ENCODE measurements around the gene FRMD6.

Gene FRMD6

GRCh38 chr14:51660741-51661140, 9.0 kb downstream of the FRMD6 start:
- FAIRE-seq: no peak
- no peak for DNase-seq (ENCODE audit: extremely low spot score, insufficient read length, low read depth)

- no peak for DNase-seq (ENCODE audit: extremely low spot score, insufficient read length, low read depth)
- FAIRE-seq: no peak
These were observed 9.8 kb downstream of the FRMD6 start for GRCh38 chr14:51661504-51661903.

GRCh38 chr14:51663783-51664326, 12.1 kb downstream of the FRMD6 start:
- no peak for FAIRE-seq
- DNase-seq (ENCODE audit: extremely low spot score, insufficient read length, low read depth): no peak

GRCh38 chr14:51666070-51666469, 14.4 kb downstream of the FRMD6 start:
- FAIRE-seq (no peak), DNase-seq (ENCODE audit: extremely low spot score, insufficient read length, low read depth) (no peak)

- DNase-seq (ENCODE audit: extremely low spot score, insufficient read length, low read depth) (no peak), FAIRE-seq (no peak)
These were observed 15.1 kb downstream of the FRMD6 start for GRCh38 chr14:51666826-51667225.

GRCh38 chr14:51668870-51669269, 17.2 kb downstream of the FRMD6 start:
- no peak for FAIRE-seq
- DNase-seq (ENCODE audit: extremely low spot score, insufficient read length, low read depth): no peak

- DNase-seq (ENCODE audit: extremely low spot score, insufficient read length, low read depth): no peak
- FAIRE-seq: no peak
These were observed 22.7 kb downstream of the FRMD6 start for GRCh38 chr14:51674294-51675002.

GRCh38 chr14:51676549-51676948, 24.8 kb downstream of the FRMD6 start:
- FAIRE-seq: no peak
- DNase-seq (ENCODE audit: extremely low spot score, insufficient read length, low read depth): no peak

GRCh38 chr14:51677266-51677665, 25.6 kb downstream of the FRMD6 start:
- no peak for FAIRE-seq
- DNase-seq (ENCODE audit: extremely low spot score, insufficient read length, low read depth): no peak

- FAIRE-seq (no peak), DNase-seq (ENCODE audit: extremely low spot score, insufficient read length, low read depth) (no peak)
These were observed 26.0 kb downstream of the FRMD6 start for GRCh38 chr14:51677738-51678137.

GRCh38 chr14:51680031-51680430, 28.3 kb downstream of the FRMD6 start:
- no peak for DNase-seq (ENCODE audit: extremely low spot score, insufficient read length, low read depth)
- no peak for FAIRE-seq

- DNase-seq (ENCODE audit: extremely low spot score, insufficient read length, low read depth): no peak
- FAIRE-seq: no peak
These were observed 29.7 kb downstream of the FRMD6 start for GRCh38 chr14:51681411-51681810.

- no peak for FAIRE-seq
- DNase-seq (ENCODE audit: extremely low spot score, insufficient read length, low read depth): no peak
These were observed 30.7 kb downstream of the FRMD6 start for GRCh38 chr14:51682411-51682810.

- FAIRE-seq (no peak), DNase-seq (ENCODE audit: extremely low spot score, insufficient read length, low read depth) (no peak)
These were observed 33.0 kb downstream of the FRMD6 start for GRCh38 chr14:51684760-51685159.

- DNase-seq (ENCODE audit: extremely low spot score, insufficient read length, low read depth): no peak
- no peak for FAIRE-seq
These were observed 39.5 kb downstream of the FRMD6 start for GRCh38 chr14:51691176-51691575.

GRCh38 chr14:51692646-51693045, 40.9 kb downstream of the FRMD6 start:
- FAIRE-seq: no peak
- DNase-seq (ENCODE audit: extremely low spot score, insufficient read length, low read depth): no peak

GRCh38 chr14:51697848-51698247, 46.1 kb downstream of the FRMD6 start:
- no peak for FAIRE-seq
- no peak for DNase-seq (ENCODE audit: extremely low spot score, insufficient read length, low read depth)

- FAIRE-seq (no peak), DNase-seq (ENCODE audit: extremely low spot score, insufficient read length, low read depth) (no peak)
These were observed 50.2 kb downstream of the FRMD6 start for GRCh38 chr14:51701951-51702350.

GRCh38 chr14:51703787-51704186, 52.1 kb downstream of the FRMD6 start:
- no peak for DNase-seq (ENCODE audit: extremely low spot score, insufficient read length, low read depth)
- FAIRE-seq: no peak

GRCh38 chr14:51704545-51704944, 52.8 kb downstream of the FRMD6 start:
- FAIRE-seq (no peak), DNase-seq (ENCODE audit: extremely low spot score, insufficient read length, low read depth) (no peak)

- no peak for DNase-seq (ENCODE audit: extremely low spot score, insufficient read length, low read depth)
- FAIRE-seq: no peak
These were observed 55.6 kb downstream of the FRMD6 start for GRCh38 chr14:51707327-51707726.

GRCh38 chr14:51711505-51711904, 59.8 kb downstream of the FRMD6 start:
- peak; percentile 33 for FAIRE-seq
- no peak for DNase-seq (ENCODE audit: extremely low spot score, insufficient read length, low read depth)
